HepG2 (cell line): Measurements from ENCODE around the gene GBE1. TPM values are rescaled to one million over a fixed set of nuclear protein-coding genes. Genes with fewer than 3 reads are reported as not detected.

ENCODE experiments used
- ASH2L ChIP-seq: fragments of 300-600, 200-600 bp; sonication (generic); IDR thresholded peaks from 2 replicates; pipeline ENCODE4 v1.7.0; 2017; ENCODE audit warnings: low read depth, mild to moderate bottlenecking, moderate library complexity, mixed read lengths, low read length; ENCODE audit not compliant: insufficient read length
- CREB1 ChIP-seq, 2 experiments: fragments of 450-650 bp in 1 of 2; IDR thresholded peaks; 2 replicates each; pipeline ENCODE4 v1.6.1; 2016 to 2017; ENCODE audit warnings: control low read depth in 1 of 2, mild to moderate bottlenecking in 1 of 2, missing compliant biosample characterization in 1 of 2, missing genetic modification characterization in 1 of 2
- FOSL1 ChIP-seq: sonication (generic); formaldehyde crosslinking; IDR thresholded peaks from 2 replicates; pipeline ENCODE4 v1.9.0; 2021; ENCODE audit warnings: missing genetic modification reagents, borderline replicate concordance
- GZF1 ChIP-seq: sonication (generic); formaldehyde crosslinking; IDR thresholded peaks from 2 replicates; pipeline ENCODE4 v1.5.1; 2020; ENCODE audit warnings: mild to moderate bottlenecking, missing genetic modification reagents
- NR2F6 ChIP-seq, 2 experiments: IDR thresholded peaks; 2 replicates each; pipeline ENCODE4 v1.6.1; 2016; ENCODE audit warnings: antibody characterized with exemption in 1 of 2, mild to moderate bottlenecking in 1 of 2
- RAD21 ChIP-seq: fragments of 450-650 bp; formaldehyde crosslinking; IDR thresholded peaks from 2 replicates; pipeline ENCODE4 v1.5.0; 2020; ENCODE audit warnings: mild to moderate bottlenecking
- RAD51 ChIP-seq: fragments of 450-650 bp; IDR thresholded peaks from 2 replicates; pipeline ENCODE4 v1.6.1; 2016; ENCODE audit warnings: borderline replicate concordance
- RARG ChIP-seq: sonication (generic); formaldehyde crosslinking; IDR thresholded peaks from 2 replicates; pipeline ENCODE4 v1.4.0; 2020; ENCODE audit warnings: low read depth, mild to moderate bottlenecking, missing genetic modification reagents
- RBM39 ChIP-seq: fragments of 200-400 bp; formaldehyde crosslinking; IDR thresholded peaks from one replicate; pipeline ENCODE4 v1.6.1; 2018; ENCODE audit warnings: antibody characterized with exemption, mild to moderate bottlenecking, low read depth, low read length; ENCODE audit not compliant: poor library complexity, severe bottlenecking
- SP4 ChIP-seq: sonication (generic); formaldehyde crosslinking; IDR thresholded peaks from 2 replicates; pipeline ENCODE4 v1.8.1; 2023; ENCODE audit warnings: mild to moderate bottlenecking, missing genetic modification reagents
- ZBED4 ChIP-seq: sonication (generic); formaldehyde crosslinking; IDR thresholded peaks from 2 replicates; pipeline ENCODE4 v1.4.0; 2020; ENCODE audit warnings: missing genetic modification reagents, borderline replicate concordance
- ZBTB46 ChIP-seq: sonication (generic); formaldehyde crosslinking; IDR thresholded peaks from 2 replicates; pipeline ENCODE4 v1.4.0; 2020; ENCODE audit warnings: mild to moderate bottlenecking, missing genetic modification reagents, borderline replicate concordance
- ZNF343 ChIP-seq: sonication (generic); formaldehyde crosslinking; IDR thresholded peaks from 2 replicates; pipeline ENCODE4 v1.4.0; 2020; ENCODE audit warnings: mild to moderate bottlenecking, missing genetic modification reagents
- ZNF460 ChIP-seq: sonication (generic); formaldehyde crosslinking; IDR thresholded peaks from 2 replicates; pipeline ENCODE4 v1.5.1; 2020; ENCODE audit warnings: missing genetic modification reagents, mild to moderate bottlenecking, borderline replicate concordance
- ZNF563 ChIP-seq: sonication (generic); formaldehyde crosslinking; IDR thresholded peaks from 2 replicates; pipeline ENCODE4 v1.8.0; 2022; ENCODE audit warnings: mild to moderate bottlenecking, moderate library complexity, missing genetic modification reagents
- polyA plus RNA-seq, 8 experiments: library from polyadenylated mRNA; depleted of rRNA in 3 of 8; stranded (reverse) in 7 of 8; unstranded in 1 of 8; fragments of >200 nt; fragmentation: Illumina TruSeq in 4 of 8; extraction: Trizol in 4 of 8; gene quantifications; 2 replicates each; pipeline versions ENCODE4 v1.2.1 to v1.2.3, GENCODE V29; 2011 to 2016; ENCODE audit warnings: low read depth in 4 of 8, missing spikeins in 1 of 8, mixed read lengths in 1 of 8; ENCODE audit not compliant: insufficient read depth in 1 of 8
- total RNA-seq, 5 experiments: library from RNA; depleted of rRNA; stranded (reverse); fragments of >200 nt; fragmentation: Illumina TruSeq; extraction: Trizol; gene quantifications; 2 replicates each; pipeline ENCODE4 v1.2.3, GENCODE V29; 2016; ENCODE audit warnings: low read depth in 1 of 5
- TF ChIP-seq, protein P1 (sequence below): sonication (generic); formaldehyde crosslinking; conservative IDR thresholded peaks from 2 replicates; pipeline ENCODE4 v1.4.0; 2020; ENCODE audit warnings: missing genetic modification reagents
- TF ChIP-seq, protein P2 (sequence below): sonication (generic); formaldehyde crosslinking; IDR thresholded peaks from 2 replicates; pipeline ENCODE4 v1.4.0; 2020; ENCODE audit warnings: missing genetic modification reagents

The GBE1 gene
- total and polyA plus RNA-seq, 2 of the 13 experiments (the other 11 are each of a cell fraction or from before 2014, with no cell fraction given): 22.9 to 36.1 TPM

DNA sequence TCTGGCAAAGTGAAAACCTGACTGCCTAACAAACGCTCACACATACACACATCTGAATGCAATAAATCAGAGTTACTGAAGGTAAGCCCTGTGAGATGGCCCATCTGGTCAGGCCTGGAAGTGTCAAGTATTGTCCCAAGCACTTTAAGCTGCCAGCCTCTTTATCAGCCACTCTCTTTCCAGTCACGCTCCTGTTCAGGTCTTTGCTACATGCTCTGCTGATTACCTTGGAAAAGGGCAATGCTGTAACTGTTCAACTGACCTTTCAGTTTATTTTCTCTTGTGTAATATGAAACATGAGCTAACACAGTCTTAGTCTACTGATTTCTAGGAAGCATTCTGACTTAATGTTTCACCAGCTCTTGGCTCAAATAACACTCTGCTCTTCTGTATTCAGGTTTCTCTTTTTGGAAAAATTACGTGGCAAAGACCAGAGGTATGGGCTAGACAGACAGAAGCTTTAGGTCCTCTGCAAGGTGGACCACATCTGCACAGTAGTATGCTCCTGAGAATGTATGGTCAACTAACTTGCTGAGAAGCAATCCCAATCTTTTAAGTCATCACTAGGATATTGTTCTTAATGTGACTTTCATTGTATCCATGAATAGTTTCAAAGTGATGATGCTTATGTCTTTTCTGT lies 44.5 kb downstream of the GBE1 start (continued):
- TF ChIP-seq ASH2L (peak; percentile 55), GZF1 (CRISPR knock-in tag) (no peak), FOSL1 (CRISPR knock-in tag) (no peak), ZBTB46 (CRISPR knock-in tag) (no peak), ZBED4 (CRISPR knock-in tag) (peak; percentile 42; the same call in 1 of the 2 replicates), RAD21 (CRISPR knock-in tag) (no peak), NR2F6 (IDR thresholded peaks at IDR 0.05) (peak; percentile 98), NR2F6 (CRISPR knock-in tag; IDR thresholded peaks at IDR 0.05) (peak; percentile 99), CREB1 (IDR thresholded peaks at IDR 0.05) (no peak), CREB1 (CRISPR knock-in tag; IDR thresholded peaks at IDR 0.05) (peak; percentile 78), RAD51 (no peak), ZNF460 (CRISPR knock-in tag) (peak; percentile 30; the same call in 1 of the 2 replicates), RBM39 (no peak), SP4 (CRISPR knock-in tag) (no peak), ZNF563 (CRISPR knock-in tag) (no peak), ZNF343 (CRISPR knock-in tag) (no peak), RARG (no peak)
- TF ChIP-seq, protein P1, sequence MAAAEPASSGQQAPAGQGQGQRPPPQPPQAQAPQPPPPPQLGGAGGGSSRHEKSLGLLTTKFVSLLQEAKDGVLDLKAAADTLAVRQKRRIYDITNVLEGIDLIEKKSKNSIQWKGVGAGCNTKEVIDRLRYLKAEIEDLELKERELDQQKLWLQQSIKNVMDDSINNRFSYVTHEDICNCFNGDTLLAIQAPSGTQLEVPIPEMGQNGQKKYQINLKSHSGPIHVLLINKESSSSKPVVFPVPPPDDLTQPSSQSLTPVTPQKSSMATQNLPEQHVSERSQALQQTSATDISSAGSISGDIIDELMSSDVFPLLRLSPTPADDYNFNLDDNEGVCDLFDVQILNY: no peak
- TF ChIP-seq, protein P2, sequence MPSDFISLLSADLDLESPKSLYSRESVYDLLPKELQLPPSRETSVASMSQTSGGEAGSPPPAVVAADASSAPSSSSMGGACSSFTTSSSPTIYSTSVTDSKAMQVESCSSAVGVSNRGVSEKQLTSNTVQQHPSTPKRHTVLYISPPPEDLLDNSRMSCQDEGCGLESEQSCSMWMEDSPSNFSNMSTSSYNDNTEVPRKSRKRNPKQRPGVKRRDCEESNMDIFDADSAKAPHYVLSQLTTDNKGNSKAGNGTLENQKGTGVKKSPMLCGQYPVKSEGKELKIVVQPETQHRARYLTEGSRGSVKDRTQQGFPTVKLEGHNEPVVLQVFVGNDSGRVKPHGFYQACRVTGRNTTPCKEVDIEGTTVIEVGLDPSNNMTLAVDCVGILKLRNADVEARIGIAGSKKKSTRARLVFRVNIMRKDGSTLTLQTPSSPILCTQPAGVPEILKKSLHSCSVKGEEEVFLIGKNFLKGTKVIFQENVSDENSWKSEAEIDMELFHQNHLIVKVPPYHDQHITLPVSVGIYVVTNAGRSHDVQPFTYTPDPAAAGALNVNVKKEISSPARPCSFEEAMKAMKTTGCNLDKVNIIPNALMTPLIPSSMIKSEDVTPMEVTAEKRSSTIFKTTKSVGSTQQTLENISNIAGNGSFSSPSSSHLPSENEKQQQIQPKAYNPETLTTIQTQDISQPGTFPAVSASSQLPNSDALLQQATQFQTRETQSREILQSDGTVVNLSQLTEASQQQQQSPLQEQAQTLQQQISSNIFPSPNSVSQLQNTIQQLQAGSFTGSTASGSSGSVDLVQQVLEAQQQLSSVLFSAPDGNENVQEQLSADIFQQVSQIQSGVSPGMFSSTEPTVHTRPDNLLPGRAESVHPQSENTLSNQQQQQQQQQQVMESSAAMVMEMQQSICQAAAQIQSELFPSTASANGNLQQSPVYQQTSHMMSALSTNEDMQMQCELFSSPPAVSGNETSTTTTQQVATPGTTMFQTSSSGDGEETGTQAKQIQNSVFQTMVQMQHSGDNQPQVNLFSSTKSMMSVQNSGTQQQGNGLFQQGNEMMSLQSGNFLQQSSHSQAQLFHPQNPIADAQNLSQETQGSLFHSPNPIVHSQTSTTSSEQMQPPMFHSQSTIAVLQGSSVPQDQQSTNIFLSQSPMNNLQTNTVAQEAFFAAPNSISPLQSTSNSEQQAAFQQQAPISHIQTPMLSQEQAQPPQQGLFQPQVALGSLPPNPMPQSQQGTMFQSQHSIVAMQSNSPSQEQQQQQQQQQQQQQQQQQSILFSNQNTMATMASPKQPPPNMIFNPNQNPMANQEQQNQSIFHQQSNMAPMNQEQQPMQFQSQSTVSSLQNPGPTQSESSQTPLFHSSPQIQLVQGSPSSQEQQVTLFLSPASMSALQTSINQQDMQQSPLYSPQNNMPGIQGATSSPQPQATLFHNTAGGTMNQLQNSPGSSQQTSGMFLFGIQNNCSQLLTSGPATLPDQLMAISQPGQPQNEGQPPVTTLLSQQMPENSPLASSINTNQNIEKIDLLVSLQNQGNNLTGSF (CRISPR knock-in tag): no peak
